ENCODE measurements around the gene DHRSX. TPM values are rescaled to one million over a fixed set of nuclear protein-coding genes. Genes with fewer than 3 reads are reported as not detected.

The DHRSX gene
- total and polyA plus RNA-seq, 10 of the 15 experiments (the other 5 are each of a cell fraction or from before 2014, with no cell fraction given): 1.7 to 39.5 (median 16.5) TPM

- intact Hi-C loops (cut with micrococcal nuclease; ENCODE audit: unreplicated experiment): no loop called here
- Histone ChIP-seq H3K27me3 (replicated peaks in 1 of 2; ENCODE audit: control insufficient read depth in 2 of 2, insufficient read depth in 2 of 2, low read length in 1 of 2) (no peaks in the 10 kb centered on the region), H2AFZ (ENCODE audit: control insufficient read depth, low read depth, low read length) (no peak overlapping the region), H3K4me3 (no peak overlapping the region), H3K4me2 (ENCODE audit: control insufficient read depth, insufficient read depth) (no peak overlapping the region), H3K4me1 (ENCODE audit: control insufficient read depth, insufficient read depth, low read length) (no peaks in the 10 kb centered on the region), H4K20me1 (ENCODE audit: control insufficient read depth, insufficient read depth) (no peaks in the 10 kb centered on the region), H3K27ac (ENCODE audit: control insufficient read depth, insufficient read depth) (no peak overlapping the region), H3K9ac (ENCODE audit: control insufficient read depth, insufficient read depth, low read length) (no peak overlapping the region), H3K36me3 (ENCODE audit: control insufficient read depth in 2 of 2, insufficient read depth in 2 of 2, low read length in 1 of 2) (no peaks in the 10 kb centered on the region), H3K79me2 (ENCODE audit: control insufficient read depth, insufficient read depth, low read length) (no peaks in the 10 kb centered on the region; the same call in 1 of the 2 replicates), H3K9me3 (replicated peaks; ENCODE audit: control insufficient read depth, insufficient read depth, low read length) (no peaks in the 10 kb centered on the region; the same call in 1 of the 3 replicates)
- ChIA-PET RAD21 (ENCODE audit: unreplicated experiment) (no interaction called here), POLR2A (no interaction called here), CTCF (no interaction called here), SMC1A (ENCODE audit: uncharacterized antibody, unreplicated experiment) (no interaction called here)
- WGBS (ENCODE audit: insufficient coverage, insufficient replicate concordance, low lambda C conversion rate, missing lambda C conversion rate): 93% methylated on average over 4 of the region's 4 CpGs
- FAIRE-seq (no peak), ATAC-seq (no peak), DNase-seq (ENCODE audit: low read depth, low spot score) (no peak)
- in situ Hi-C loops (cut with MboI): no loop called here
- BruUV-seq (replicated peaks): no TSS peak
- no peak for TF ChIP-seq POLR2A (IDR thresholded peaks at IDR 0.05; ENCODE audit: low read depth, low read length)
- TF ChIP-seq STAT3 (IDR thresholded peaks at IDR 0.05; ENCODE audit: low read depth, low read length): no peak
- TF ChIP-seq RELB (IDR thresholded peaks at IDR 0.05; ENCODE audit: low read depth): no peak
- no peak for TF ChIP-seq CUX1 (IDR thresholded peaks at IDR 0.05; ENCODE audit: insufficient replicate concordance, low read depth, low read length)
- TF ChIP-seq MTA2 (IDR thresholded peaks at IDR 0.05; ENCODE audit: low read depth): no peak
- TF ChIP-seq MAX (IDR thresholded peaks at IDR 0.05; ENCODE audit: low read depth, low read length): no peak
- no peak for TF ChIP-seq NR2F1 (conservative IDR thresholded peaks at IDR 0.05)
- no peak for TF ChIP-seq E4F1 (IDR thresholded peaks at IDR 0.05; ENCODE audit: borderline replicate concordance, partially characterized antibody)
- TF ChIP-seq PKNOX1 (IDR thresholded peaks at IDR 0.05): no peak
- TF ChIP-seq ZZZ3 (IDR thresholded peaks at IDR 0.05; ENCODE audit: control insufficient read depth, insufficient read length, low read depth): no peak
- TF ChIP-seq KLF5 (IDR thresholded peaks at IDR 0.05; ENCODE audit: partially characterized antibody): no peak
- no peak for TF ChIP-seq SREBF1 (IDR thresholded peaks at IDR 0.05; ENCODE audit: low read length)
Measured at GRCh38 chrX:2452799-2453198, 48.0 kb downstream of the DHRSX start.
